Mesodermal cell (in vitro differentiated cells): ENCODE measurements around the gene STAT2.
"Not testable (repeated sequence)": the region's sequence is repeated elsewhere in the genome, so short reads cannot be mapped to it uniquely, and the experiment has no call there.

ENCODE experiments used
- H3K27ac ChIP-seq: 2 replicates; pipeline ENCODE4 v1.7.0; 2013; ENCODE audit warnings: mild to moderate bottlenecking, low read depth, low read length, moderate library complexity; ENCODE audit not compliant: severe bottlenecking
- H3K36me3 ChIP-seq: 2 replicates; pipeline ENCODE4 v1.7.1; 2013; ENCODE audit warnings: mild to moderate bottlenecking, low read length, moderate library complexity; ENCODE audit not compliant: control insufficient read depth, insufficient read depth
- H3K4me1 ChIP-seq: one replicate; pipeline ENCODE4 v1.7.1; 2013; ENCODE audit warnings: mild to moderate bottlenecking, low read length; ENCODE audit not compliant: insufficient read depth, control insufficient read depth, poor library complexity, severe bottlenecking
- H3K4me3 ChIP-seq: 2 replicates; pipeline ENCODE4 v1.7.0; 2013; ENCODE audit warnings: low read length, control low read depth, mild to moderate bottlenecking; ENCODE audit not compliant: insufficient read depth, poor library complexity, severe bottlenecking; ENCODE audit errors: extremely low read depth
- H3K9me3 ChIP-seq: 2 replicates; pipeline ENCODE4 v1.7.1; 2013; ENCODE audit warnings: mild to moderate bottlenecking, low read length, moderate library complexity; ENCODE audit not compliant: control insufficient read depth
- WGBS, 2 experiments: methylation state at CpG; one replicate each; pipeline ENCODE4 v1.1.5; 2013; ENCODE audit warnings: missing lambda C conversion rate in 2 of 2; ENCODE audit not compliant: insufficient coverage in 2 of 2; 5-methylcytosine and 5-hydroxymethylcytosine counted together

STAT2 gene

GRCh38 chr12:56361487-56362129 is 1.7 kb upstream of the STAT2 start:
- Histone ChIP-seq H3K4me3 (no peak overlapping the region), H3K9me3 (no peaks in the 10 kb centered on the region)
- 79 to 93% methylated on average over 6 to 7 of the region's 8 CpGs for WGBS, 2 experiments

GRCh38 chr12:56358836-56359532 is 923 bp downstream of the STAT2 start:
- no peaks in the 10 kb centered on the region for H3K4me1 ChIP-seq
- H3K36me3 ChIP-seq, result peaks cover 26% of the 10 kb centered on the region
- peak overlapping the region; percentile 69 for H3K4me3 ChIP-seq
- H3K27ac ChIP-seq, result no peak overlapping the region
- WGBS, 2 experiments, result 60 to 73% methylated on average over 1 of the region's 1 CpG
- H3K9me3 ChIP-seq, result no peaks in the 10 kb centered on the region

More at GRCh38 chr12:56361487-56362129, 1.7 kb upstream of the STAT2 start:
- Histone ChIP-seq H3K27ac (no peak overlapping the region), H3K4me1 (no peaks in the 10 kb centered on the region), H3K36me3 (no peaks in the 10 kb centered on the region)

GRCh38 chr12:56351325-56351724 is 8.6 kb downstream of the STAT2 start:
- Histone ChIP-seq H3K9me3 (no peaks in the 10 kb centered on the region), H3K27ac (no peak overlapping the region), H3K4me1 (no peaks in the 10 kb centered on the region), H3K4me3 (no peak overlapping the region), H3K36me3 (peaks cover 91% of the 10 kb centered on the region)
- WGBS, 2 experiments, result 100% methylated on average over 2 of the region's 2 CpGs; no CpG with 5 or more reads in 1 of the 2 experiments

GRCh38 chr12:56350662-56351061 is 9.2 kb downstream of the STAT2 start:
- WGBS, 2 experiments, result 100% methylated on average over 1 of the region's 2 CpGs
- H3K36me3 ChIP-seq, result peaks cover 90% of the 10 kb centered on the region

DNA sequence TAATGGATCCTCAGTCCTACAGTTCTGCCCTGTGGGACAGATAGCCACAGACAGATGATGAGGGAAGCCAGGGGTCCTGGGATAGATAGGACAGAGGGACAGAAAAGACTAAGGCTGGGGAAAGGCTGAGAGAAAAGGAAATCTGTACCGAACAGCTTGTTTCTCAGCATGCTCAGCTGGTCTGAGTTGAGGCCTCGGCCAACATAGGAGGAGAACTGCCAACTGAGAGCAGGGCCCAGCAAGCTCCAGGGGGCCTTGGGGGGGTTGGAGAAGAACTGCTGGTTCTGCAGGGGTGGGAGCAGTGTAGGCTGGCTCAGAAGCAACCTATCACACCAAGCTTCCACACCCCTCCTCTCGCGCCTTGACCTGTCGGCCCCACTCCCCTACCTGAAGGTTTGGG is 11.1 kb downstream of the STAT2 start:
- Histone ChIP-seq H3K4me1 (no peaks in the 10 kb centered on the region), H3K36me3 (peaks cover 82% of the 10 kb centered on the region), H3K4me3 (no peak overlapping the region), H3K9me3 (no peaks in the 10 kb centered on the region), H3K27ac (no peak overlapping the region)
- WGBS, 2 experiments, result 90 to 97% methylated on average over 3 to 5 of the region's 5 CpGs

More at GRCh38 chr12:56350662-56351061, 9.2 kb downstream of the STAT2 start:
- Histone ChIP-seq H3K4me1 (no peaks in the 10 kb centered on the region), H3K9me3 (no peaks in the 10 kb centered on the region), H3K4me3 (no peak overlapping the region), H3K27ac (no peak overlapping the region)

- H3K4me1 ChIP-seq, H3K9me3 ChIP-seq, H3K4me3 ChIP-seq, H3K27ac ChIP-seq: not testable (repeated sequence)
- H3K36me3 ChIP-seq, result peaks cover 84% of the 10 kb centered on the region
- 94 to 97% methylated on average over 5 to 8 of the region's 9 CpGs for WGBS, 2 experiments
These were observed 12.7 kb downstream of the STAT2 start for GRCh38 chr12:56347255-56347654.

- Histone ChIP-seq H3K27ac (no peak overlapping the region), H3K9me3 (no peaks in the 10 kb centered on the region), H3K4me3 (no peak overlapping the region), H3K36me3 (peaks cover 82% of the 10 kb centered on the region), H3K4me1 (no peaks in the 10 kb centered on the region)
- 87 to 96% methylated on average over 6 to 7 of the region's 7 CpGs for WGBS, 2 experiments
These were observed 13.2 kb downstream of the STAT2 start for GRCh38 chr12:56346675-56347074.

DNA sequence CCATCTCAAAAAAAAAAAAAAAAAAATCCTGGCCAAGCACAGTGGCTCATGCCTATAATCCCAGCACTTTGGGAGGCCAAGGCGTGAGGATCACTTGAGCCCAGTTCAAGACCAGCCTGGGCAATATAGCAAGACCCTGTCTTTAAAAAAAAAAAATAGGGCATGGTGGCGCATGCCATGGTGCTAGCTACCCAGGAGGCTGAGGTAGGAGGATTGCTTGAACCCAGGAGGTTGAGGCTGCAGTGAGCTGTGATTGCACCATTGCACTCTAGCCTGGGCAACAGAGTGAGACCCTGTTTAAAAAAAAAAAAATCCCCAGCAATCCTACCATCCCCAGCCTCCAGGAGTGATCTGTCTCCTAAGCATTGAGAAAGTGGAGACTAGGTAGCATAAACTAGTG is 17.6 kb downstream of the STAT2 start:
- not testable (repeated sequence) for H3K4me1 ChIP-seq, H3K9me3 ChIP-seq, H3K4me3 ChIP-seq, H3K27ac ChIP-seq
- H3K36me3 ChIP-seq, result peaks cover 46% of the 10 kb centered on the region
- 83 to 100% methylated on average over 1 to 2 of the region's 2 CpGs for WGBS, 2 experiments

DNA sequence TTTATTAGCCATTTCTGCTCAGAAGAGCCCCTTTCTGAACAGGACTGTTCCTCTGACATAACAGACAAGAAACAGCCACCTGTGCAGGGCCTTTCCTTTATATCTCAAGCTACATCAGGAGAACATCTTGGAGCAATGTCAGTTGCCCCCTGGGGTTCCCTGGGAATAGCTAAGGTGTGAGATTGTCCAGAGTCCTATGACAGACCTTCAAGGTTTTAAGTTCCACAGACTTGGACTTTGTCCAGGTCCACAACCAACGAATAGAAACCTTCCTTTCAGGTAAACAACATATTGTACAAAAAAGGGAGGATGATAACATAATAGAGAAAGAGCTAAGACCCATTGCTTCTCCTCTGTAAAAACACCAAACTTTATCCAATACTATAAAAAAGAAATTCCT is 18.3 kb downstream of the STAT2 start:
- Histone ChIP-seq H3K27ac (no peak overlapping the region), H3K4me3 (no peak overlapping the region), H3K36me3 (peaks cover 40% of the 10 kb centered on the region), H3K4me1 (no peaks in the 10 kb centered on the region), H3K9me3 (no peaks in the 10 kb centered on the region)
- WGBS, 2 experiments, result no CpG with 5 or more reads among the region's 1 CpG

- H3K4me1 ChIP-seq, result no peaks in the 10 kb centered on the region
- peaks cover 25% of the 10 kb centered on the region for H3K36me3 ChIP-seq
- 83 to 100% methylated on average over 1 of the region's 1 CpG for WGBS, 2 experiments
- H3K27ac ChIP-seq, result no peak overlapping the region
- H3K9me3 ChIP-seq, result no peaks in the 10 kb centered on the region
- no peak overlapping the region for H3K4me3 ChIP-seq
These were observed 20.8 kb downstream of the STAT2 start for GRCh38 chr12:56339158-56339422.
